WTC11 (cell line): ENCODE data around the gene TSGA10.

Source experiments
- CBFB ChIP-seq: sonication (generic); formaldehyde crosslinking; IDR thresholded peaks from 2 replicates; pipeline ENCODE4 v1.8.1; 2022; ENCODE audit warnings: mild to moderate bottlenecking, low read depth, missing genetic modification reagents
- ELF4 ChIP-seq: sonication (generic); formaldehyde crosslinking; IDR thresholded peaks from 2 replicates; pipeline ENCODE4 v1.8.1; 2022; ENCODE audit warnings: low read depth, mild to moderate bottlenecking, moderate library complexity, missing genetic modification reagents
- FOXK1 ChIP-seq: sonication (generic); formaldehyde crosslinking; IDR thresholded peaks from 2 replicates; pipeline ENCODE4 v1.8.0; 2022; ENCODE audit warnings: mild to moderate bottlenecking, moderate library complexity, missing genetic modification reagents
- NFE2L1 ChIP-seq: sonication (generic); formaldehyde crosslinking; IDR thresholded peaks from 2 replicates; pipeline ENCODE4 v1.8.1; 2023; ENCODE audit warnings: missing genetic modification reagents
- SP1 ChIP-seq: sonication (generic); formaldehyde crosslinking; conservative IDR thresholded peaks from 2 replicates; pipeline ENCODE4 v1.8.1; 2022; ENCODE audit warnings: missing genetic modification reagents
- TEAD4 ChIP-seq: sonication (generic); formaldehyde crosslinking; IDR thresholded peaks from 2 replicates; pipeline ENCODE4 v1.8.0; 2022; ENCODE audit warnings: mild to moderate bottlenecking, missing genetic modification reagents
- TF ChIP-seq, protein P1 (sequence below): sonication (generic); formaldehyde crosslinking; IDR thresholded peaks from 2 replicates; pipeline ENCODE4 v1.8.0; 2023; ENCODE audit warnings: missing genetic modification reagents, mild to moderate bottlenecking, borderline replicate concordance
- TF ChIP-seq, protein P2 (sequence below): fragments of 200-600 bp; IDR thresholded peaks from 2 replicates; pipeline ENCODE4 v1.8.0; 2022; ENCODE audit warnings: antibody characterized with exemption
- TF ChIP-seq, protein P3 (sequence below): sonication (generic); formaldehyde crosslinking; IDR thresholded peaks from 2 replicates; pipeline ENCODE4 v1.8.1; 2023; ENCODE audit warnings: mild to moderate bottlenecking, missing genetic modification reagents
- TF ChIP-seq, protein P4 (sequence below): fragments of 250-450 bp; sonication (Bioruptor Pico); IDR thresholded peaks from 2 replicates; pipeline ENCODE4 v2.1.2; 2022; ENCODE audit warnings: mild to moderate bottlenecking, moderate library complexity

DNA sequence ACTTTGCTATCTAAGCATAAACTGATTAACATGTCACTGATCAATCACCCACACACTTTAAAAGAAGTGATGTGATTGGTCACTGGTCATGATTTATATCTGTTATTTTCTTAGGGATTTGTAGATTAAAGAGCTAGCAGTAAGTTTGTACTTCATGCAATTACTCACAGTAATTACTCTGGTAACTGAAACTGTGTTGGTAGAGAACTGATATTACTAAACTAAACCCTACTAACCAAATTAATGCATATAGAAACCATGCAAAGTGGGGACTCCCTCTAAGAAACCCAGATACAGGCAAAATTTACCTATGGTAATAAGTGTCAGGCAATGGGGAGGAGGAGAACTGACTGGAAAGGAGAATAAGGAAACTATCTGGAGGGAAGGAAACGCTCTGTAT lies 58.0 kb downstream of the TSGA10 start:
- TF ChIP-seq CBFB: no peak
- TF ChIP-seq, protein P1, sequence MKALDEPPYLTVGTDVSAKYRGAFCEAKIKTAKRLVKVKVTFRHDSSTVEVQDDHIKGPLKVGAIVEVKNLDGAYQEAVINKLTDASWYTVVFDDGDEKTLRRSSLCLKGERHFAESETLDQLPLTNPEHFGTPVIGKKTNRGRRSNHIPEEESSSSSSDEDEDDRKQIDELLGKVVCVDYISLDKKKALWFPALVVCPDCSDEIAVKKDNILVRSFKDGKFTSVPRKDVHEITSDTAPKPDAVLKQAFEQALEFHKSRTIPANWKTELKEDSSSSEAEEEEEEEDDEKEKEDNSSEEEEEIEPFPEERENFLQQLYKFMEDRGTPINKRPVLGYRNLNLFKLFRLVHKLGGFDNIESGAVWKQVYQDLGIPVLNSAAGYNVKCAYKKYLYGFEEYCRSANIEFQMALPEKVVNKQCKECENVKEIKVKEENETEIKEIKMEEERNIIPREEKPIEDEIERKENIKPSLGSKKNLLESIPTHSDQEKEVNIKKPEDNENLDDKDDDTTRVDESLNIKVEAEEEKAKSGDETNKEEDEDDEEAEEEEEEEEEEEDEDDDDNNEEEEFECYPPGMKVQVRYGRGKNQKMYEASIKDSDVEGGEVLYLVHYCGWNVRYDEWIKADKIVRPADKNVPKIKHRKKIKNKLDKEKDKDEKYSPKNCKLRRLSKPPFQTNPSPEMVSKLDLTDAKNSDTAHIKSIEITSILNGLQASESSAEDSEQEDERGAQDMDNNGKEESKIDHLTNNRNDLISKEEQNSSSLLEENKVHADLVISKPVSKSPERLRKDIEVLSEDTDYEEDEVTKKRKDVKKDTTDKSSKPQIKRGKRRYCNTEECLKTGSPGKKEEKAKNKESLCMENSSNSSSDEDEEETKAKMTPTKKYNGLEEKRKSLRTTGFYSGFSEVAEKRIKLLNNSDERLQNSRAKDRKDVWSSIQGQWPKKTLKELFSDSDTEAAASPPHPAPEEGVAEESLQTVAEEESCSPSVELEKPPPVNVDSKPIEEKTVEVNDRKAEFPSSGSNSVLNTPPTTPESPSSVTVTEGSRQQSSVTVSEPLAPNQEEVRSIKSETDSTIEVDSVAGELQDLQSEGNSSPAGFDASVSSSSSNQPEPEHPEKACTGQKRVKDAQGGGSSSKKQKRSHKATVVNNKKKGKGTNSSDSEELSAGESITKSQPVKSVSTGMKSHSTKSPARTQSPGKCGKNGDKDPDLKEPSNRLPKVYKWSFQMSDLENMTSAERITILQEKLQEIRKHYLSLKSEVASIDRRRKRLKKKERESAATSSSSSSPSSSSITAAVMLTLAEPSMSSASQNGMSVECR: no peak
- TF ChIP-seq, protein P2, sequence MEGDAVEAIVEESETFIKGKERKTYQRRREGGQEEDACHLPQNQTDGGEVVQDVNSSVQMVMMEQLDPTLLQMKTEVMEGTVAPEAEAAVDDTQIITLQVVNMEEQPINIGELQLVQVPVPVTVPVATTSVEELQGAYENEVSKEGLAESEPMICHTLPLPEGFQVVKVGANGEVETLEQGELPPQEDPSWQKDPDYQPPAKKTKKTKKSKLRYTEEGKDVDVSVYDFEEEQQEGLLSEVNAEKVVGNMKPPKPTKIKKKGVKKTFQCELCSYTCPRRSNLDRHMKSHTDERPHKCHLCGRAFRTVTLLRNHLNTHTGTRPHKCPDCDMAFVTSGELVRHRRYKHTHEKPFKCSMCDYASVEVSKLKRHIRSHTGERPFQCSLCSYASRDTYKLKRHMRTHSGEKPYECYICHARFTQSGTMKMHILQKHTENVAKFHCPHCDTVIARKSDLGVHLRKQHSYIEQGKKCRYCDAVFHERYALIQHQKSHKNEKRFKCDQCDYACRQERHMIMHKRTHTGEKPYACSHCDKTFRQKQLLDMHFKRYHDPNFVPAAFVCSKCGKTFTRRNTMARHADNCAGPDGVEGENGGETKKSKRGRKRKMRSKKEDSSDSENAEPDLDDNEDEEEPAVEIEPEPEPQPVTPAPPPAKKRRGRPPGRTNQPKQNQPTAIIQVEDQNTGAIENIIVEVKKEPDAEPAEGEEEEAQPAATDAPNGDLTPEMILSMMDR: no peak
- no peak for TF ChIP-seq FOXK1 (CRISPR knock-in tag)
- TF ChIP-seq NFE2L1 (CRISPR knock-in tag): no peak
- TF ChIP-seq, protein P3, sequence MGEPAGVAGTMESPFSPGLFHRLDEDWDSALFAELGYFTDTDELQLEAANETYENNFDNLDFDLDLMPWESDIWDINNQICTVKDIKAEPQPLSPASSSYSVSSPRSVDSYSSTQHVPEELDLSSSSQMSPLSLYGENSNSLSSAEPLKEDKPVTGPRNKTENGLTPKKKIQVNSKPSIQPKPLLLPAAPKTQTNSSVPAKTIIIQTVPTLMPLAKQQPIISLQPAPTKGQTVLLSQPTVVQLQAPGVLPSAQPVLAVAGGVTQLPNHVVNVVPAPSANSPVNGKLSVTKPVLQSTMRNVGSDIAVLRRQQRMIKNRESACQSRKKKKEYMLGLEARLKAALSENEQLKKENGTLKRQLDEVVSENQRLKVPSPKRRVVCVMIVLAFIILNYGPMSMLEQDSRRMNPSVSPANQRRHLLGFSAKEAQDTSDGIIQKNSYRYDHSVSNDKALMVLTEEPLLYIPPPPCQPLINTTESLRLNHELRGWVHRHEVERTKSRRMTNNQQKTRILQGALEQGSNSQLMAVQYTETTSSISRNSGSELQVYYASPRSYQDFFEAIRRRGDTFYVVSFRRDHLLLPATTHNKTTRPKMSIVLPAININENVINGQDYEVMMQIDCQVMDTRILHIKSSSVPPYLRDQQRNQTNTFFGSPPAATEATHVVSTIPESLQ (CRISPR knock-in tag): no peak
- no peak for TF ChIP-seq SP1 (CRISPR knock-in tag)
- TF ChIP-seq, protein P4, sequence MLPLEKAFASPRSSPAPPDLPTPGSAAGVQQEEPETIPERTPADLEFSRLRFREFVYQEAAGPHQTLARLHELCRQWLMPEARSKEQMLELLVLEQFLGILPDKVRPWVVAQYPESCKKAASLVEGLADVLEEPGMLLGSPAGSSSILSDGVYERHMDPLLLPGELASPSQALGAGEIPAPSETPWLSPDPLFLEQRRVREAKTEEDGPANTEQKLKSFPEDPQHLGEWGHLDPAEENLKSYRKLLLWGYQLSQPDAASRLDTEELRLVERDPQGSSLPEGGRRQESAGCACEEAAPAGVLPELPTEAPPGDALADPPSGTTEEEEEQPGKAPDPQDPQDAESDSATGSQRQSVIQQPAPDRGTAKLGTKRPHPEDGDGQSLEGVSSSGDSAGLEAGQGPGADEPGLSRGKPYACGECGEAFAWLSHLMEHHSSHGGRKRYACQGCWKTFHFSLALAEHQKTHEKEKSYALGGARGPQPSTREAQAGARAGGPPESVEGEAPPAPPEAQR (CRISPR knock-in tag): no peak
- no peak for TF ChIP-seq ELF4 (CRISPR knock-in tag)
- TF ChIP-seq TEAD4: no peak
